Prostate gland (tissue), 2 donors: ENCODE results near the gene SAMD3. TPM values are rescaled to one million over a fixed set of nuclear protein-coding genes. Genes with fewer than 3 reads are reported as not detected.
"Not testable (repeated sequence)": the region's sequence is repeated elsewhere in the genome, so short reads cannot be mapped to it uniquely, and the experiment has no call there.

Experiments used
- DNase-seq: peaks from one replicate; pipeline ENCODE4 v3.0.0-alpha.2; 2019; ENCODE audit warnings: low spot score
- H3K27ac ChIP-seq, 2 donors: fragments of 200-600 bp; sonication (generic); 2 replicates each; pipeline ENCODE4 v1.5.1; 2017 to 2019
- H3K27me3 ChIP-seq: fragments of 200-600 bp; sonication (generic); replicated peaks from 2 replicates; pipeline ENCODE4 v1.5.1; 2019; ENCODE audit not compliant: insufficient read depth
- H3K36me3 ChIP-seq, 2 donors: fragments of 200-600 bp; sonication (generic); 1 replicate in 1 of 2; 2 replicates in 1 of 2; pipeline versions ENCODE4 v1.5.1 to v1.8.1; 2017 to 2019
- H3K4me1 ChIP-seq: fragments of 200-600 bp; sonication (generic); replicated peaks from 2 replicates; pipeline ENCODE4 v1.5.1; 2019
- H3K4me3 ChIP-seq, 2 donors: fragments of 200-600 bp; sonication (generic); 2 replicates each; pipeline ENCODE4 v1.5.1; 2017 to 2019
- H3K9me3 ChIP-seq: fragments of 200-600 bp; sonication (generic); 2 replicates; pipeline ENCODE4 v1.5.1; 2017
- POLR2A ChIP-seq: fragments of 450-650 bp; IDR thresholded peaks from one replicate; pipeline ENCODE4 v1.6.1; 2016; ENCODE audit warnings: antibody characterized with exemption, mild to moderate bottlenecking
- POLR2AphosphoS5 ChIP-seq: sonication (generic); formaldehyde crosslinking; IDR thresholded peaks from one replicate; pipeline ENCODE4 v1.6.1; 2017; ENCODE audit warnings: antibody characterized with exemption
- WGBS: methylation state at CpG from one replicate; pipeline ENCODE4 v1.1.5; 2018; 5-methylcytosine and 5-hydroxymethylcytosine counted together
- intact Hi-C: fragments of 100-400 bp; cut with DNase I; formaldehyde crosslinking; loops from one replicate; pipeline ENCODE4 v1.14.2; 2022
- total RNA-seq, 2 donors: library from RNA; depleted of rRNA; stranded (reverse); fragments of >200 nt; gene quantifications; one replicate each; pipeline ENCODE4 v1.1.0, GENCODE V29; 2016
- TF ChIP-seq, protein P1 (sequence below), 4 experiments: fragments of 200-600 bp in 2 of 4; fragments of 450-650 bp in 2 of 4; sonication (generic) in 2 of 4; IDR thresholded peaks; 1 replicate in 3 of 4; 2 replicates in 1 of 4; pipeline ENCODE4 v1.5.1; 2016 to 2019; ENCODE audit warnings: antibody characterized with exemption in 4 of 4, mild to moderate bottlenecking in 2 of 4, moderate library complexity in 2 of 4

SAMD3 gene
- total RNA-seq, 2 donors from 2014 or later: 3.6 TPM; not detected in 1

GRCh38 chr6:130182466-130182865 is 40.3 kb downstream of the SAMD3 start:
- Histone ChIP-seq H3K27ac (no peak overlapping the region), H3K9me3 (no peaks in the 10 kb centered on the region), H3K4me3 (no peak overlapping the region), H3K27me3 (no peaks in the 10 kb centered on the region), H3K4me1 (no peaks in the 10 kb centered on the region), H3K36me3 (no peaks in the 10 kb centered on the region)
- intact Hi-C loops: no loop called here
- no peak for DNase-seq
- TF ChIP-seq POLR2A (no peak), POLR2AphosphoS5 (no peak)
- TF ChIP-seq, protein P1, sequence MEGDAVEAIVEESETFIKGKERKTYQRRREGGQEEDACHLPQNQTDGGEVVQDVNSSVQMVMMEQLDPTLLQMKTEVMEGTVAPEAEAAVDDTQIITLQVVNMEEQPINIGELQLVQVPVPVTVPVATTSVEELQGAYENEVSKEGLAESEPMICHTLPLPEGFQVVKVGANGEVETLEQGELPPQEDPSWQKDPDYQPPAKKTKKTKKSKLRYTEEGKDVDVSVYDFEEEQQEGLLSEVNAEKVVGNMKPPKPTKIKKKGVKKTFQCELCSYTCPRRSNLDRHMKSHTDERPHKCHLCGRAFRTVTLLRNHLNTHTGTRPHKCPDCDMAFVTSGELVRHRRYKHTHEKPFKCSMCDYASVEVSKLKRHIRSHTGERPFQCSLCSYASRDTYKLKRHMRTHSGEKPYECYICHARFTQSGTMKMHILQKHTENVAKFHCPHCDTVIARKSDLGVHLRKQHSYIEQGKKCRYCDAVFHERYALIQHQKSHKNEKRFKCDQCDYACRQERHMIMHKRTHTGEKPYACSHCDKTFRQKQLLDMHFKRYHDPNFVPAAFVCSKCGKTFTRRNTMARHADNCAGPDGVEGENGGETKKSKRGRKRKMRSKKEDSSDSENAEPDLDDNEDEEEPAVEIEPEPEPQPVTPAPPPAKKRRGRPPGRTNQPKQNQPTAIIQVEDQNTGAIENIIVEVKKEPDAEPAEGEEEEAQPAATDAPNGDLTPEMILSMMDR (IDR thresholded peaks at IDR 0.05): no peak

GRCh38 chr6:130178692-130179091 is 44.1 kb downstream of the SAMD3 start:
- TF ChIP-seq POLR2AphosphoS5: no peak
- TF ChIP-seq POLR2A: no peak
- TF ChIP-seq, protein P1 (IDR thresholded peaks at IDR 0.05): no peak
- DNase-seq: no peak
- H3K27ac ChIP-seq: no peak overlapping the region
- 88% methylated on average over 1 of the region's 1 CpG for WGBS
- no peaks in the 10 kb centered on the region for H3K9me3 ChIP-seq
- no peaks in the 10 kb centered on the region for H3K27me3 ChIP-seq
- no peak overlapping the region for H3K4me3 ChIP-seq
- H3K36me3 ChIP-seq: no peaks in the 10 kb centered on the region
- H3K4me1 ChIP-seq: no peaks in the 10 kb centered on the region
- intact Hi-C loops: no loop called here

- Histone ChIP-seq H3K4me3 (no peak overlapping the region), H3K36me3 (no peaks in the 10 kb centered on the region), H3K27ac (no peak overlapping the region), H3K9me3 (no peaks in the 10 kb centered on the region), H3K27me3 (no peaks in the 10 kb centered on the region), H3K4me1 (no peaks in the 10 kb centered on the region)
- intact Hi-C loops: no loop called here
- WGBS: 91% methylated on average over 1 of the region's 1 CpG
- no peak for TF ChIP-seq POLR2AphosphoS5
- TF ChIP-seq, protein P1 (IDR thresholded peaks at IDR 0.05): no peak
- TF ChIP-seq POLR2A: no peak
- no peak for DNase-seq
These were observed 46.4 kb downstream of the SAMD3 start for GRCh38 chr6:130176378-130176777.

- H3K36me3 ChIP-seq, H3K9me3 ChIP-seq, intact Hi-C loops, H3K27ac ChIP-seq, H3K4me3 ChIP-seq, H3K4me1 ChIP-seq, H3K27me3 ChIP-seq, DNase-seq: not testable (repeated sequence)
- WGBS: 94% methylated on average over 4 of the region's 4 CpGs
These were observed 49.3 kb downstream of the SAMD3 start for GRCh38 chr6:130173377-130174004.

GRCh38 chr6:130170160-130170559 is 52.6 kb downstream of the SAMD3 start:
- H3K9me3 ChIP-seq, H3K36me3 ChIP-seq, H3K27ac ChIP-seq, DNase-seq, H3K4me1 ChIP-seq, intact Hi-C loops, H3K4me3 ChIP-seq, H3K27me3 ChIP-seq: not testable (repeated sequence)
- WGBS: 87% methylated on average over 4 of the region's 4 CpGs

DNA sequence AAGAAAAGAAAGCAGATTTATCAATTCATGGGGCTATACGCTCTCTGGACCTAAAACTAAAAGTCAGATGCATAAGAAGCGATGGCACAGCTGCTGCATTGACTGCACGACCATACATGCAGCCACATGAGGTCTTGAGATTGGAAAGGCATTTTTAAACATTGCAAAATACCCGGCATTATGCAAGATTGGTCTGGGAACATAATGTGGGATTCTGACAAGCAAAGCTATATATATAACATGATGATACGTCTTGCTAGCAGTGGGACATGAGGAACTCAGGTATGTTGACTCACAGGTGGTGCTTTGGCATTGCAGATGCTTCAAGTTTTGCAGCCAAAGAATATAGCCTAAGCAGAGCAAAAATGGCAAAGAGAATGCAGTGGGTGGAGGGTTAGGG is 55.1 kb downstream of the SAMD3 start:
- H3K27me3 ChIP-seq: no peaks in the 10 kb centered on the region
- TF ChIP-seq, protein P1 (IDR thresholded peaks at IDR 0.05): no peak
- no peak for TF ChIP-seq POLR2A
- no peak for TF ChIP-seq POLR2AphosphoS5
- no peak overlapping the region for H3K4me3 ChIP-seq
- no peaks in the 10 kb centered on the region for H3K36me3 ChIP-seq
- DNase-seq: no peak
- H3K27ac ChIP-seq: no peak overlapping the region
- no peaks in the 10 kb centered on the region for H3K9me3 ChIP-seq
- H3K4me1 ChIP-seq: no peaks in the 10 kb centered on the region
- intact Hi-C loops: no loop called here
- WGBS: 67% methylated on average over 5 of the region's 5 CpGs
